HT-29 (cell line): ENCODE results near the gene LOXHD1. TPM values are rescaled to one million over a fixed set of nuclear protein-coding genes. Genes with fewer than 3 reads are reported as not detected.
A peak's percentile ranks its signal among the peaks of the same experiment; 100 is the strongest.

ENCODE experiments used
- DNase-seq: peaks from one replicate; pipeline ENCODE4 v3.0.0-alpha.2; 2015; ENCODE audit warnings: low spot score
- total RNA-seq: library from RNA; depleted of rRNA; stranded (reverse); fragments of >200 nt; shearing (Covaris generic); gene quantifications from 2 replicates; pipeline ENCODE4 v1.2.3, GENCODE V29; 2014

LOXHD1 gene
- total RNA-seq, 1 experiment from 2014 or later: not detected

DNA sequence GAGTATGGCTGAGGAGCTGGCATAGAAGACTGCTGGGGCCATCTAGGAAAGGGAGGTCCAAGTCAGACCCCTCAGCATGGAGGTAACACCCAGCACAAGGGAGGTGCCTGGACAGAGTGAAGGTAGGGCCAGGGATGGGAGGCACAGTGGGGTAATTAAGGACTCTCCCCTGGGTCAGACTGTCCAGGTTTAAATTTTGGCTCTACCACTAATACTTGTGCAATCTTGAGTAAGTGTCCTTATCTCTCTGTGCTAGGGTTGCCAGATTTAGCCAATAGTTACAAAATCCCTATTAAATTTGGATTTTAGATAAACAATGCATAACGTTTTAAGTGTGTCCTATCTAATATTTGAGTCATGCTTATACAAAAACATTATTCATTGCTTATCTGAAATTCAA lies 109.5 kb downstream of the LOXHD1 start:
- DNase-seq: no peak

DNA sequence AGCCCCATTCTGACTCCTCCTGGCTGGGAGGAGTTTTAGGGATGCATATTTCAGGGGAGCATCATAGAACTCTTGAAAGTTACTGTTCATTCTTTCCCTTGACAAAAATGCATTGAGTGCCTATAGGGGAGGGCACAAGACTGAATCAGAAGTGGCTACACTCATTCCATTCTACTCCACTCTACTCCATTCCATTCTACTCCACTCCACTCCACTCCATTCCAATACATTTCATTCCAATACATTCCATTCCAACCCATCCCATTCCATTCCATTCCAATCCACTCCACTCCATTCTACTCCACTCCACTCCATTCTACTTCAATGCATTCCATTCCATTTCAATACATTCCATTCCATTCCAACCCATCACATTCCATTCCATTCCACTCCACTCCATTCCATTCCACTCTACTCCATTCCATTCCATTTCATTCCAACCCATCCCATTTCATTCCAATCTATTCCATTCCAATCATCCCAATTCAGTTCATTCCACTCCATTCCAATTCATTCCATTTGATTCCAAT lies 110.8 kb downstream of the LOXHD1 start:
- DNase-seq: no peak

DNA sequence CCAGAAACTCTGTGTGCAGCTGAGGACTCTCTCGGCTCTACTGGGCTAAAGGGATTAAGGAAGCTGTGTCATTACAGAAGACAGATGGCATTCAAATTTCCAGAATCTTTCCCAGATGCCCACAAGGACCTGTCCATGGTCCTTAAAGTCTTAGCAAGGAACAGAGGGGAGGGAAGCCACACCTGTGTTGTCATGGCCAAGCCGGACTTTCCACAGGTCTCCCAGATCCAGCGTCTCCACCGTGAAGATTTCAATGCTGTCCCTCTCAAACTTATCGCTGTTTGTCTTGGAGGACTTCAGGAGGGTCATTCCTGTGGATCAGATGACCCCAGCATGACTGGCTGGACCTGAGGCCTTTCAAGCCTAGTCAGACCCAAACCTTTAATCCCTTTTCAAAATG lies 114.5 kb downstream of the LOXHD1 start:
- DNase-seq: peak; percentile 19

DNA sequence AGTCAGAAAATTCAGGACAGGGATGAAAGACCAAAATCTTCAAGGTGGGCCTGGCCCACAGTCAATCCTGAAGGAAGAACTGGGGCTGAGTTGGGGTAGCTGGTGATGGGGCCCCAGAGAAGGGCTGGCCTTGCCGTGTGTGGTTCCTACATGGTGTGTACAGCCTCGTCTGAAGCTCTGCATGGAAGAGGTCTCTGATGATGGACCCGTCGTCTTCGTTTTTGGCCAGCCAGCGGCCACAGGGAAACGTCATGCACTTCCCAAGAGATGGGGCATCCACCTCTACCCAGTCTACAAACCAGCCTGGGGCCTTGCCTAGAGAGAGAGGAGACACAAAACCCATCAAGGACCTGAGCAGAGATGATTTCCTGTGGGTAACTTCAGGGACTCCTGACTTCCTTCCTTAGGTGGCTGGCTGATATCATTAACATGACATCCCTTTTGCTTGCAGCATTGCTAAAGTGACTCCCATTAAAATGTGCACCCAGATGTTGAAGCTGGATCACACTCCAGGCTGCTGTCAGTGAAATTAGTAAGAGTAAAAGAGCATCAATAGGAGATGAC lies 115.3 kb downstream of the LOXHD1 start:
- no peak for DNase-seq

DNA sequence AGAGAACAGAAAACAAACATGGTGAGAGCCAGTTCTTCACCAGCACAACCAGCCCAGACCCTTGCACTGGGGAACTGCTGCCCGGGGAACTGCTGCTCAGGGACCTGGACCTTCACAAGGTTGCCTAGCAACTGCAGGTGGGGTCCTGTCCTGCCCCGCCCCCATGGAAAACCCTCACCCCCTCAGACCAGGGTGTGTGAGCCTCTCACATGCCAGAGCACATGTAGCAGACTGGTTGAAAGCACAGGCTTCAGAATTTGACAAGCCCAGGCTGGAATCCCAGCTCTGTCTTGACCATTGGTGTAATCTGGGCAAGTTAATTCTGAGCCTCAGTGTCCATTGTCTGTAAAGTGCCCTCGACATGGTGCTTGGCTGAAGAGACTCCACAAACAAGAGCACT lies 118.6 kb downstream of the LOXHD1 start:
- DNase-seq: no peak

DNA sequence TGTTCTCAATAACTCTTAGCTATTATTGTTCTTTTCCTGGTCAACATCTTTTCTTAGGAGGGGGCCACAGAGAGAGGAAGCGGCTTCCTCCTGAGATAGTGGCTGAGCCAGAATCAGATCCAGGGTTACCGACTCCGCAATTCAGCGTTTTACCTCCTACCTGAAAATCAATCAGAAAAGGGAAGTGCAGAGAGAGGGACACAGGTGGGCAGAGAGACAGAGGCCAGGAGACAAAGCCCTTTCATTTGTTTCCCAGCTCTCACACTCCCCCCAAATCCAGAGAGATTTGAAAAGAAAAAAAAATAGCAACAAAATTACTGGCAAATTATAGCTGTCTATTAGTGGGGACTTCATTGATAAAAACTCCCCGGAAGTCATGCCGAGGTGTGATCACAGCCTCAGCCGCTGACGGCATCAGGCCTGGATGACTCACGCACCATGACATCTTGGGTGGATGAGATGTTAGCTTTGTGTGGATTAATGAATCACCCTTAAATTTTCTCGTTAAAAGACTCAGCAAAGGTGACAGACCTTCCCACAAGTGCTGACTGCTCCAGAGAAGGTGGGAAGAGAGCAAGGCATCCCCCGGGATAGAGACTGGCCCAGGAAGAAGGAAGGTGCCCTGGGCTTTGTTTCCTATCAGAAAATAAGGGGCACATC lies 120.7 kb downstream of the LOXHD1 start:
- DNase-seq: peak; percentile 57

DNA sequence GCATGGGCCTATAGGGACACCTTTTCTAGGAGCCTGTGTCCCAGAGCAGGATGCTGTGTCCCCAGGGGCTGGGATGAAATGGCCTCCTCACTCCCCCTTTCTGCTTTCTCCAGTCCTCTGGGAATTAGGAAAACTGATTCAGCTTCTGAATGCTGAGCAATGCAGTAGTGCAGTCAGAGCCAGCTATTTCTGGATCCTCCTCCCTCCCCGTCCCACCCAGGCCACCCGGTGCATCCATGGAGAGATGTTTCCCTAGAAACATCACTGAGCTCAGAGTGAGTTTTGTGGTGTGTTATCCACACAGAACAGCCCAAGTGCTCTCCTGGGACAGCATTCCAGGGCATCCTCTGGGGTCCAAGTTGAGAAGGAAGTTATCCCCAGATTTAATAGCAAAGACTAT lies 125.5 kb downstream of the LOXHD1 start:
- DNase-seq: no peak

DNA sequence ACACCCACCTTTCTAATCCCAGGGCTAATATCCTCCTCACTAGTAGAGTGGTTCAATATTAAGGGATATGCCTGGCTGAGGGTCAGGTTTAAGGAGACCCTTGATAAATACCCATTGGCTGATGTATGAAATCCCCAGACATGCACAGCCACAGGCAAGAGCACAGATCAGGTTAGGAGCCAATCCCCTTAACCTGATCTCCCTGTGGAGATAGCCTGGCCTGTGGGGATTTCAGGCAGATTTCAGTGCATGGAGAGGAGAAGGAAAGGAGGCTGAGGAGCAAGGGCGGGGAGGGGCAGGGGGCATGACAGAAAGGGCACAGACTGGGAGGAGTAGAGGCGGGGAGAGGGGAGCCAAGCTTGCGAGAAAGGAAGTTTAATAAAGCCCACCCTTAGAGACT lies 129.0 kb downstream of the LOXHD1 start:
- no peak for DNase-seq

DNA sequence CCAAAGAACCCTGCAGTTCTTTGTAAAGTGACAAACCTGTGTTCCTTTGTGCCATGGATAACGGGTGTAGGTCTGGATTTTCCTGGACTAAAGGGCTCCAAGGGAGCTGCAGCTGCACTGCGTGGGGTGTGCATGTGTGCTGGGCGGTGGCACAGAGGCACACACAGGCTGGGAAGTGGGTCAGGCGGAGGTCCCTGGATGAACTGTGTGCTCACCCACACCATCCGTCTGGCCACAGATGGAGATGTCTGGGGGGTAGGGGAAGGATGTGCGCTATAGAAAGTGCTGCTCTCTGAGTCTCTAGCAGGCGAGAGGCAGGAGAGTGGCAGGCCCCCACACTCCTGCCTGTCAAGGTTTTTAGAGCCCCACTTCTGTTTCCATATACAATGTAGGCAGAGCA lies 137.2 kb downstream of the LOXHD1 start:
- no peak for DNase-seq

DNA sequence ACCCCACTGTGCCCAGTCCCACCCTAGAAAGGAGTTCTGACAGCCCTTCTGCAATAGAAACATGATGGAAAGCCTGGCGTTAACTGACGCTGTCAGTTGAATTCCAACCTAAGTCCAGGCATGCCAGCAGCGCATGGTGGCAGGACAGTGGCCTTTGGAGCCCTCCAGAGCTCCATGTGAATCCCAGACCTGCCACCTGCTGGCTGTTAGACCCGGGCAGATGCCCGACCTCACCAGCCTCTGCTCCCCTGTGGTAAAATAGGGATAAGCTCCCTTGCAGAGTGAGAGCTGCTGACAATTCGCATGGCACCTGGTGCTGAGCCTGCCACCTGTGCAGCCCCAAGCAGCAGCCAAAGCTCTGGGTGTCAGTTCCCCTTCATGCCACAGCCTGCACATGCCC lies 138.6 kb downstream of the LOXHD1 start:
- DNase-seq: peak; percentile 12

DNA sequence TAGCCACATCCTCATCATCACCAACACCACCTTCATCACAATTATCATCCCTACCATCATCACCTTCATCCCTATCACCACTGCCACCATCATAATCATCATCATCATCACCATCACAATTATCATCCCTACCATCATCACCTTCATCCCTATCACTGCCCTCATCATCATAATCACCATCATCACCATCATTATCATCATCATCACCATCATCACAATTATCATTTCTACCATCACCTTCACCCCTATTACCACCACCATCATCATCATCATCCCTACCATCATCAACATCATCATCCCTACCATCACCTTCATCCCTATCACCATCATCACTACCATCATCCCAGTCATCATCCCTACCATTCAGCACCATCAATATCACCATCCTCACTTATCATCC lies 140.5 kb downstream of the LOXHD1 start:
- DNase-seq: no peak

DNA sequence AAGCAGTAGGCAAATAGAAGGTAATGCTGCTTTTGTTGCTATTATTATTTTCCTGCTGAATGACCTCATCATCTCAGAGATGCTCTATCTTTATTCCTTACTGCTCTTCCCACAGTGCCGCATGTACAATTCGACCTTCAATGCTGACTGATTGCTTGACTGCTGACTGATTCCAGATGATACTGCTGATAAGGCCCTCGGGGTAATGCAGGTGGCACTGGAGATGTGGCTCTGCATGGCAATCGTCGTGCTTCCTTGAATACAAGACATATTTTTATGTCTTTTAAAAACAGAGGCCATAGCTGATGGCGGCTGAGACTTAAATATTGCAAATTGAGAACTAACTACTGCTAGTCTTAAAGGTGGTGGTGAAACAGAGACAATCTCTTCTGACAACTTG lies 146.6 kb downstream of the LOXHD1 start:
- no peak for DNase-seq

DNA sequence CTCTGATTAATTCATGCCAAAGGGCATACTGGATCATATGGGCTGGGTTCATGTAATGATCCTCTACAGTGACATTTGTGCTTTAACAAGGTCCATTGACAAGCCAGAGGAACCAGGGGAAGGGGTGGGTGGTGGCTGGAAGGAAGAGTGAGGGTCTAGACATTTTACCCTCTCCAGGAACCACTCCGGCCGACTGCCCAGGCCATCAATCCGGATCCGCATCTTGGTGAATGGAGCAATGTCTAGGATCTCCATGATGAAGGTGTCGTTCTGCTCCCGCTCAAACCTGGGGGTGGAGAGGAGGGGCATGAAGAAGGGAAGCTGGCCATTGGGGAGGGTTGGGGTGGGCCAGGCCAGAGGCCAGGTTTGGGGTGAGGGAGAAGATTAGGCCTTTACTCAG lies 147.5 kb downstream of the LOXHD1 start:
- no peak for DNase-seq

DNA sequence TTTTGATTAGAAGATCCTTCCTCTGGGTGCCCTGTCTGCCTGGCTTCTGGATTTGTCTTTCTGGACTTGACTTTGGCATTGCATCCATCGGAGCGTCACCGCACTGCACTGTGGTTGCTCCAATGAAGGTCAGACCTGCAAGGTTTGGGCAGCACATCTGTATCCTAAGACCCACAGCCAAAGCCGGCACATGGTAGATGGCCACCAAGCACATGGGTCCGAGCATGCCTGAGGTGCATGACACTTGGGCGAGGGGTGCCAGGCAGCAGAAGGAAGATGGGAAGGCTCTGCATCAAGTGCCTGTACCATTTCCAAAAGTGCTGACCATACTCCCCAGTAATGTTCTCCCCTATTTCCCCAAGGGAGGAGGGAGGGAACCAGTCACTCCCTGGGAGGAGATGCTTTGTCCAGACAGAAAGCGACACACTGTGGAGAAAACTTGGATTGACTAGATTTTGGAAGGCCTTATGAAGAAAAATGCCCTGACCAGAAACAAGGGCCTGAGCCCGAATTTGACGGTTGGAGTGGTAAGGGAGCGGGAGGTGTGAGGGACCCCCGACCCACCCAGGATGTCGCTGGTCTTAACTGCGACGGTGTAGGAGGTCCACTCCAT lies 149.9 kb downstream of the LOXHD1 start:
- DNase-seq: no peak

DNA sequence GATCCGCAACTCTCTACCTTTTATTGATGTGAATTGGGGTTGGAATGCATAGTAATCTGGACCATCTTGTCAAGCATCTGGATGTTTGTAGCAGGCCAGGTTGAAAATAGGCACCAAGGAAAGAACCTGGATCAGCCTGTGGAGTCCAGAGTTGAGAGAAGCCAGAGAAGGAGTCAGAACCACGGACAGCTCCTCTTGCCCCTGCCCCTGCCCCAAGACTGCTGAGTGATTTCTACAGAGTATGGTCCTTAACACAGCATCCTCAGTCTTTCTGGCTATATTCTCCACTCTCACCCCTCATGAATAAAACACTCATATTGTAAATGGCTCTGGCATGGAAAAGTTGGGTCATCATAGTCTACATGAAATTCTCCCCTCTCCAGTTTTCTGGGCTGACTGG lies 154.6 kb downstream of the LOXHD1 start:
- DNase-seq: no peak

DNA sequence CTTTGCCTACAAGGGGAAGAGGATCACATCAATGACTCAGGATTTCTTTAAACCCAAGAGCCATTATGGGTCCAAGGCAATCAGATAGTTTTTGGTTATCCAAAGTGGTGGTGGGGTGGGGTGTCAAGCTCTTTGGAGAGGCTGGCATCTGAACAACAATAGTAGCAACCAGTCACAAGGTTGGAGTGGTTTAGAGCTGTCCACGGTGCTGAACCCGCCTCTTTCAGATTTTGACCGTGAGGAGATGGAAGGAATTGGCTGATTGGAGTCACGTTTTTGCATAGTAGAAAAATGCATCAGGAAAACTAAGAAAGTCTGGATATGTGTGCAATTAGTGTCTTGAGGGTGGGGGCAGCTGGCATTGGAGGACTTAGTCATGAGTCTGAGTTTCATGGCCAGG lies 159.9 kb downstream of the LOXHD1 start:
- peak; percentile 27 for DNase-seq

DNA sequence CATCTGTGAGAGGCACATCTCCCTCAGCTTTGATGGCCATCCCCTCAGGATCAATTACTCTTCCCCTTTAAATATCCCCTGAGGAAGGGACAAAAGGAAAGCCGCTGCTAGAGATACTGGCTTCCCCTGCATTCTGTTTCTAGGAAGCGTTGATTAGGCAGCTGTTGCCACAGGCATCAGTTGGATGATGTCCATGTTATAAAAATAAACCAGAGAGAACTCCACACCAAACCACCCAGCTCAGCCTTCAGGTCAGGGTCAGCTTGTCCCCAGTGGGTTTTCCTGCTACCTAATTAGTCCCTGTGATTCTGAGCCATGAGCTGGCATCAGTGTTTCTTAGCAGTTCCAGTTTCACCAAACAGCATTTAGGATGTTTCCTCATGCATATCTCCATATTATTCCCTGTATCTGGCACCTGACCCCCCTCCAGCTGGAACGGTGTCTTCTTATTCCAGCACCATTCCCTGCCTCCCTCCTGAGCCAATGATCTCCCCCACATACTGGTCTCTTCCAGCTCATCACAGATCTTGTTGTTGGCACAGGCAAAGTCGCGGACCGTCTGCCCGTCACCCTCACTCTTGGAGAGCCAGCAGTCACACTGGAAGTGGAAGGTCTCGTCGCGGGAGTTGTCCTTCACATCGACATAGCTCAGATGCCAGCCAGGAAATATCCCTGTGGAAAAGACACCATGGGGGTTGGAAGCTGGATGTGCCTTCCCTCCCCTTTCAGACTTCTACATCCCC lies 168.4 kb downstream of the LOXHD1 start:
- no peak for DNase-seq

DNA sequence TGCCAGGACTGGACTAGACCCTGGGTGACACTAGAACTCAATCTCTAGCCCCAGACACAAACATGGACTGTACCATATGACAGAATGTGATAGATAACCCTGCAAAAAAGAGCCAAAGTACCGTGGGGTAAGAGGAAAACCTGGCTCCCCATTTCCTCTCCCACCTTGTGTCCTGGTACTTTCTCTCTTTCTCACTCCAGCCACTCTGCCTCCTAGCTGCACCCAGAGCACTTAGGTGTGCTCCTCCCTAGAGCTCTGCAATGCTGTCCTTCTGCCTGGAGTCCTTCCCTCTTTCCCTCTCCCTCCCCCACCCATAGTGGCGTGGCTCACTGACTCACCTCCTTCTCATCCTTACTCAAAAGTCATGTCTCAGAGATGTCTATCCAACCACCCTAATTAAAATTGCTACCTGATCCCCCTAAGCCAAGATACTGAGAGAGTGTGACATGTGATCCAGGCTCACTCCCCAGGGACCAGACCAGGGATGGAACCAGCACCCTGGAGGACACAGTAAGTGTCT lies 171.3 kb downstream of the LOXHD1 start:
- no peak for DNase-seq

DNA sequence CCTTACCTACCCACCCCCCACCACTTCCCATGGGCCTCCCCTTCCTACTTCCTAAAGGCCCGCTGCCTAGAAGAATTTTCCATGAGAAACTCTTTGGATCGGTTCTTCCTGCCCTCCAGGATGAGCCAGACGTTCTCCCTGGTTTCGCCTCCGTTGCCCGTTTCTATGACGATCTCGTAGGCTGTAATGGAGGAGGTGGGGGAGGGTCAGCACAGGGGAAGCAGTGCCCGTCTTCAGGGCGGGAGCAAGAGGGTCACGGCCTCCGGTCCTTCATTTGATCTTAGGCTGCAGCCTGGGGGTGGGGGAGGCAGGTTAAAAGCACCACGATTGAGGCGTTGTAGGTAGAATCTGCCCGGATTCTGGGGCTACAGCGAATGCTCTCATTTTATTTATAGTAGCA lies 172.0 kb downstream of the LOXHD1 start:
- no peak for DNase-seq

DNA sequence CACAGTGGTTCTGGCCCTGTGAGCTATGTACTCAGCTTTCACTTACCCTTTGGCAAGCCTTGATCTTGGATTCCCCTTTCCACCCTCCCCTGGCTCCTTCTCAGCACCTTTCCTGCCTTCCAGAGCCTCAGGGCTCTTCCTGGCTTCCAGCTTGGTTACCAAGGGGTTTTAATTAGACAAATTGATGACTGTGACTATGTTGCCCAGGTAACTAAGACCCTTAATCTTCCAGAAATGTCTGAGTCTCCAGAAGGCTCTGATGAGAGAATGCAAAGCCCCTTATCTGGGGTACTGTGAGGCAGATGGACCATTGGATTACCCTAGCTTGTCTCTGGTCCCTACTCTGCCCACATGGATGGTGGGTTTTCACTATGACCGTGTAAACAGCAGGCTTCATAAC lies 174.2 kb downstream of the LOXHD1 start:
- DNase-seq: no peak

DNA sequence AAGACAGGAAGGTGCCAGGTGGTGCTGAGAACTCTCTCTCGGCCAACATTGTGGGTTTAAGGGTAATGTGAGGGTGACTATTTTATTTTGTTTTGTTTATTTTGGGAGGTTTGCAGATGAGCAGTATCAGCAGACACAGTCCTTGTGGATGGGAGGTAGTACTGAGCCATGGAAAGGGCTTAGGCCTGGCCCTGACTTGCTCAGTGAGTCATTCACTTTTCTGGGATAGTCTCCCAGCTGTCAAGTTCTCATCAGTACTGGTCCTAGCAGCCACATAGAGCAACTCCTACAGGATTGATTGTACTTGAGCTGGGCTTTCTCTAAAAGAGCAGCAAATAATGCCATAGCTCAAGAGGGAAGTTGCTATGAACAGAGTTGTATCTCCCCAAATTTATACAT lies 175.2 kb downstream of the LOXHD1 start:
- no peak for DNase-seq
